DOHH2 (cell line): ENCODE measurements around the gene DALRD3.
"Not testable (repeated sequence)": the region's sequence is repeated elsewhere in the genome, so short reads cannot be mapped to it uniquely, and the experiment has no call there.

ENCODE experiments used
- CTCF ChIP-seq: fragments of 200-600 bp; sonication (generic); IDR thresholded peaks from one replicate; pipeline ENCODE4 v1.5.1; 2014; ENCODE audit warnings: antibody characterized with exemption, mild to moderate bottlenecking, low read depth, low read length; ENCODE audit not compliant: poor library complexity, severe bottlenecking
- EZH2phosphoT487 ChIP-seq: fragments of 200-600 bp; sonication (generic); IDR thresholded peaks from 2 replicates; pipeline ENCODE4 v1.6.1; 2017; ENCODE audit warnings: borderline replicate concordance, mild to moderate bottlenecking, antibody characterized with exemption, low read length, moderate library complexity, mixed read lengths

GRCh38 chr3:49008627-49009026, 9.8 kb downstream of the DALRD3 start:
- TF ChIP-seq CTCF, EZH2phosphoT487: not testable (repeated sequence)
